GM21526 (cell line): ENCODE measurements around the gene C1orf167.

Source experiments
- ATAC-seq: cut with Tn5 transposase; IDR thresholded peaks from one replicate; pipeline ENCODE4 v1.9.1; 2021; ENCODE audit warnings: moderate library complexity; ENCODE audit not compliant: unreplicated experiment, low FRiP score

C1orf167 gene

GRCh38 chr1:11736746-11737639 is 25.0 kb upstream of the C1orf167 start:
- ATAC-seq: no peak

GRCh38 chr1:11738096-11738495 is 23.9 kb upstream of the C1orf167 start:
- no peak for ATAC-seq

GRCh38 chr1:11738783-11739182 is 23.2 kb upstream of the C1orf167 start:
- ATAC-seq: no peak

GRCh38 chr1:11740258-11741192 is 21.5 kb upstream of the C1orf167 start:
- ATAC-seq: no peak

- ATAC-seq: no peak
Observed at GRCh38 chr1:11741482-11741881, 20.5 kb upstream of the C1orf167 start.

GRCh38 chr1:11741919-11742558 is 20.0 kb upstream of the C1orf167 start:
- ATAC-seq: no peak

- ATAC-seq: no peak
Observed at GRCh38 chr1:11744287-11744686, 17.7 kb upstream of the C1orf167 start.

- no peak for ATAC-seq
Observed at GRCh38 chr1:11746092-11746491, 15.9 kb upstream of the C1orf167 start.

- no peak for ATAC-seq
Observed at GRCh38 chr1:11746795-11747487, 15.1 kb upstream of the C1orf167 start.

GRCh38 chr1:11748294-11749202 is 13.4 kb upstream of the C1orf167 start:
- ATAC-seq: no peak

GRCh38 chr1:11749203-11749689 is 12.7 kb upstream of the C1orf167 start:
- no peak for ATAC-seq

- no peak for ATAC-seq
Observed at GRCh38 chr1:11749996-11750395, 12.0 kb upstream of the C1orf167 start.

GRCh38 chr1:11751087-11751486 is 10.9 kb upstream of the C1orf167 start:
- ATAC-seq: no peak

GRCh38 chr1:11752359-11753088 is 9.5 kb upstream of the C1orf167 start:
- no peak for ATAC-seq

- no peak for ATAC-seq
Observed at GRCh38 chr1:11753555-11754208, 8.3 kb upstream of the C1orf167 start.

GRCh38 chr1:11757047-11757446 is 4.9 kb upstream of the C1orf167 start:
- ATAC-seq: no peak

- ATAC-seq: no peak
Observed at GRCh38 chr1:11759791-11760190, 2.2 kb upstream of the C1orf167 start.

- no peak for ATAC-seq
Observed at GRCh38 chr1:11761285-11761684, 708 bp upstream of the C1orf167 start.
